ENCODE results near the gene FOXP1.
A peak's percentile ranks its signal among the peaks of the same experiment; 100 is the strongest.

Gene FOXP1

DNA sequence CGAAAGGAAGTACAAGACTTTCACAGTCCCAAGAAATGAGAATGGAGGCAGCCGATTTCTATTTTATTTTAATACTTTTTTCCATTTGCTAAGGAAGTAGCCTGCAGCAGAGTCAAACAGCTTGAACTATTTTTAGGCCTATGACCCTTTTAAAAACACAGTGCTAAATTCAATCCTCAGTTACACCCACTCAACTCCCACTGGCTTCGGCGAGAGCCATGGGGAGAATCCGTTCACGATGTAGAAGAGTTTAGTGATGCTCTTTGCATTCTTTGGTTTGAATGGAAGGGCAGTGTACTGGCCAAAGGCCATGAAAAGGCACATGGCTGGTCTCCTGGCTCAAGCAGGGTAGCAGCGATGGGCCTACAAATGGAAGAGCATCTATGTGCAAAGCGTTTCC is 343.5 kb downstream of the FOXP1 start:
- no peak for DNase-seq (ENCODE audit: low spot score)

DNA sequence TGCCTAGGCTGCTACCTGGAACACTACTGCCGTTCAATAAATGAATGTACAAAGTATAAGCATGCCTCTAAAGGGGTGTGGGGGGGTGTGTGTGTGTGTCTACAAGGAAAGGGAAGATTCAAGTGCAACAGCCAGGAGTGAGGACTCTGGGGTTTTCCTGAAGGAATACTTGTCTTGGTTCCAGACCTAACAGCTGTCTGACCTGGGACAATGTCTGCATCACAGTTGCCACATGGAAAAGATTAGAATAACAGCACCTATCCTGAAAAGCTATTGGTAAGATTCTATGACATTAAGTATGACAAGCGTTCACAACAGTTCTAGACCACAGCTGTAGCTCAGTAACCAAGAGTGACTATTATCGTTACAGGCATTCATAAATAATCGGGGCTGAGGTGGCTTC is 345.2 kb downstream of the FOXP1 start:
- DNase-seq (ENCODE audit: low spot score) = no peak

DNA sequence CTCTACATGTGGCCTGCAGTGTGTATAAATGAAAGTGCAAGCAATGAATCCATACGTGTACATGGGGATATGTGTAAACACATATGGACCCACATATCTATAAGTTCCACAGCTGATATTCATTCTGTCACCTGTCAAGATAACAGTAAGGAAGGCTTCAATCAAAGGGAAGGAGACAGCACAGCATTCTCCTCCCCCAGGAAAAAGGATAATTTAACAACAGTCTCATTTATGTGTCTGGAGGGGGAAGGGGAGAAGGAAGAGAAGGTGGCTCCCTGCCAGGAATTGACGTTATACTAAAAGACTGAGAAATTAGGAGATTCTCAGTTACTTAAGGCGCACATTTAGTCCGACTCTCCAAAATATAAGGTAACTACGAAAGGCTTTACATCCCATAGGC is 345.9 kb downstream of the FOXP1 start:
- DNase-seq (ENCODE audit: low spot score) = peak; percentile 28

DNA sequence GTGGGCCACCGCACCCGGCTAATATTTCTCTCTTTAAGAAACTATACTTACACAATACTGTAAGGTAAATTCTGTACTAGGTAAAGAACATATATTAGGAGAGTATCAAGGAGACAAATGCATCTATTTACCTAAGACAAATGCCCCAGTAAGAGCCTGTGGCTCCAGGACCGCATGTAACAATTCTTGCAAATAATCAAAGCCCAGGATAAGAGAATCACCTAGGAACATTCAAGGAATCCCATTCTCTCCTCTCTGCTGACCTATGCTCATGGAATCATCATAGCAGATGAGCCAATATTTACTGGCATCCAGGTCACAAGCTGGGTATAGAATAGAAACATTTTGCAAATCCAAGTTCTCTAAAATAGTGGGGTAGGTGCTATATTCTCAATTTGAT is 347.7 kb downstream of the FOXP1 start:
- no peak for DNase-seq (ENCODE audit: low spot score)

DNA sequence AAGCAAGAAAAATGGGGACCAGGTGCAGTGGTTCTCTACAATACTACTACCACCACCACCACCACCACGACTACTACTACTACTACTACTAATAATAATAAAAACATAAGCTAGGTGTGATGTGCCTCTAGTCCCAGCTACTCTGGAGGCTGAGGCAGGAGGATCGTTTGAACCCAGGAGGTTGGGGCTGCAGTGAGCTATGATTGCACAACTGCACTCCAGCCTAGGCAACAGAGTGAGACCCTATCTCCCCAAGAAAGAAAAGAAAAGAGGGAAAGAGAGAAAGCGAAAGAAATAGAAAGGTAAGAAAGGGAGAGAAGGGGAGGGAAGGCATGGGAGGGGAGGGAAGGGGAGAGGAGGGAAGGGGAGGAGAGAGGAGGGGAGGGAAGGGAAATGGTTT is 350.6 kb downstream of the FOXP1 start:
- no peak for DNase-seq (ENCODE audit: low spot score)

DNA sequence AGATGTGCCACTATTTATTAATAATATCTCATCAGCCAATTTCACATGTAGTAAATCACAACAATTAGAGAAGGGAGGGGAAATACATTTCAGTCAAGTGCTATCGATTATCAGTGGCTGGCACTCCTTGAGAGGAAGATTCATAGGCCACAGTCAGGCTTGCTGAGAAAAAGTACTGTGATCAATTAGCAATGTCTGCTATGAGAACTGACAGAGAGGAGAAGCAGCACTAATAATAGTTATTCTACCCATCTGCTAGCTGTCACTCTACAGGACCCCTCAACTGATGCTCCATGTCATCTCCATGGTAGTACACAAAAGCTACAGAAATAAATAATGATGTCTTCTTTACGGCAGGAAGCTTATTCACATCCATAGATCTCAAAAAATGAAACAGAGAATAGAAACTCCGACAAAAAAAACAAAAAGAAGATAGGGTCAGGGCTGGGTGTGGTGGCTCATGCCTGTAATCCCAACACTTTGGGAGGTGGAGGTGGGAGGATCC is 351.3 kb downstream of the FOXP1 start:
- DNase-seq (ENCODE audit: low spot score) = no peak

DNA sequence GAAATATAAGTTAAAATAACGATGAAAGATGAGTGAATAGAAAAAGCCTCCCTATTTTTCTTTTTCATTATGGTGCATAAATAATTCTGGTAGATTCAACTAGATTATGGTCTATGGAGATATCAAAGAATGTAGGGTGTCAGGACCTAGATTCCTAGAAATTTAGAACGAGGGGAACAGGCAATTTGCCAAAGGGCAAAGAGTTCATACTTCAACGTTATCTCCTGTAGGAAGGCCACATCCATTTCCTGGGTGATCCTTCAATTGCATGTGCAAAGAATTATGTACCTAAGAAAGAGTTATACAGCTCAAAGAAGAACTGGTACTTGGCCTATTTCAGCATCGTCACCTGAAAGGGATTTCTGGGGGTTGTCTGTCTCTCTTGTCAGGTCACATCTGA is 351.8 kb downstream of the FOXP1 start:
- no peak for DNase-seq (ENCODE audit: low spot score)

DNA sequence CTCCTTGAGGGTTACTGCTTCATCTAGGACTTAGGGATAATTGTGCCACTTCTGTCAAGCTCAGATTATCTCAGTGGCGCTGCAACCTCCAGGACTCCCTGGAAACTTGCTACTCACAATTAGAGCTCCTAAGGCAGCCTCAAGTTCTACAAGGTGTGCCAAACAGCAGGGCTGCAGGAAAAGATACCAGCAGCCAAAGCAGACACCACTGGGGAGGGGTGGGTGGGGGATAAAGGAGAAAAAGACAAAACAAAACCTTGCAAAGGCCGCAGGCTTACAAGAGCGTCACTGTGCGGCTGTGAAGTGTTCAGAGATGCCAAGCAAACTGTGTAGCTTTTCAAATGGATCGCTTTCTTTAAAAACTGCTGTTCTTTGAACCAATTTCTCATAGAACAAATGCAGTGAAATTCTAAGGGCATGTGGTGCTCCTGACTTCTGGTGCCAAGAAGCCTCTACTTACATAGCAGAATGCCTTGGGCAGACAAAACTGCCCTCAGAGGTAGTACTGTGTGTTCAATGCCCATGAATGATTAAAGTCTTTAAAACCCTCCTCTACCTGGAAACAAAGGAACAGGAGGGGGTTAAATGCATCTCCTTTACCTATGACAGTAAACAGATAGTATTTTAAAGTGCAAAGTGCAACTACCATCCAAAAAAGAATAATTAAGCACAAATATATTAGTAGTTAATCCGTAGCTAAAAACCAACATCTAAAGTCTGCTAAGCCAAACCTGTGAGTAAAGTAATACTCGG is 353.4 kb downstream of the FOXP1 start:
- no peak for DNase-seq (ENCODE audit: low spot score)

DNA sequence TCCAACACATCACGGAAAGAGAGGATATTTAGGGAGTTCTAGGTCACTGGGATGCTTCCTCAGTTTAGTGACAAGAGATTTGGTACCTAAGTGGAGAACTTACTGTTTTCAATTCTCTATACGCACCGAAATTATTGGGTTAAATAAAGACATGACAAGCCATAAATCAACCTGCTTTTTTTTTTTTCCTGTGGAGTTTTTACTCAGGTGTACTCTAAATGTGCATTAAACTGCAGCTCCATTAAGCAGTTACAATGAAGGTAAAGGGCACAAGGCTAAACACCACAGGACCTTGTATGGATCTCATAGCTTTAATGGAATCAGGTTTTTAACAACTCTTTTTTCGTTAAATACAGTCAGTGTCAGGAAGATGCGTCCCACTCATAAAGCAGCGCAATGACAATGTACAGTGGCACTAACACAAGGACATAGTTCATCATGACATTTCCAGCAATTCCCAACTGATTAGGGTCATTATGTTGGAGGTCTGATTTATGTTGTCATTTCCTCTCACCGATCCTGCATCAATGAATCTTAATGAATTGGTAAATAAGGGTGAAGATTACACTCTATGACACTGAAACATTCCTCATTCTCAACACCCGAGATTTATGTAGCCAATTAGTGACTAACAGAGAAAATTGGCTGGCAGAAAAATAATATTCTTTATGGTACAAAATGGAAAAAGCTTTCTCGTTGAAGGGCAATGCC is 355.2 kb downstream of the FOXP1 start:
- no peak for DNase-seq (ENCODE audit: low spot score)

DNA sequence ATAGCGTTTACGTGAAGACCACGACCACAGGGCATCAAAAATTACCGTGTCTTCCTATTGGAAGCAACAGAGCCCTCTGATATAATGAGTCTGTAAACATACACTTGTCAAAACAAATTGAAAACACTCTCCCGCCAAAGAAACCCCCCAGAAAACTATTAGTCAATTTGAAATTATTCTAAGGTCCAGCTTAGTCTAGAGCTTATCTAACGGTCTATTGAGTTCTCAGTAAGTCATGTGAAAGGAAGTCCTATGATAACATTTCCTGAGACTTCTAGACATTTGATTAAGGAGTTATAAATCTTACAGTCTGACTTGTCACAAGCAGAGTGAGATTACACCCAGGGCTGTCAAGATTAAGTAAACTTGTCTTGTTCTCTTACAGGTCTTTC is 356.3 kb downstream of the FOXP1 start:
- peak; percentile 23 for DNase-seq (ENCODE audit: low spot score)

DNA sequence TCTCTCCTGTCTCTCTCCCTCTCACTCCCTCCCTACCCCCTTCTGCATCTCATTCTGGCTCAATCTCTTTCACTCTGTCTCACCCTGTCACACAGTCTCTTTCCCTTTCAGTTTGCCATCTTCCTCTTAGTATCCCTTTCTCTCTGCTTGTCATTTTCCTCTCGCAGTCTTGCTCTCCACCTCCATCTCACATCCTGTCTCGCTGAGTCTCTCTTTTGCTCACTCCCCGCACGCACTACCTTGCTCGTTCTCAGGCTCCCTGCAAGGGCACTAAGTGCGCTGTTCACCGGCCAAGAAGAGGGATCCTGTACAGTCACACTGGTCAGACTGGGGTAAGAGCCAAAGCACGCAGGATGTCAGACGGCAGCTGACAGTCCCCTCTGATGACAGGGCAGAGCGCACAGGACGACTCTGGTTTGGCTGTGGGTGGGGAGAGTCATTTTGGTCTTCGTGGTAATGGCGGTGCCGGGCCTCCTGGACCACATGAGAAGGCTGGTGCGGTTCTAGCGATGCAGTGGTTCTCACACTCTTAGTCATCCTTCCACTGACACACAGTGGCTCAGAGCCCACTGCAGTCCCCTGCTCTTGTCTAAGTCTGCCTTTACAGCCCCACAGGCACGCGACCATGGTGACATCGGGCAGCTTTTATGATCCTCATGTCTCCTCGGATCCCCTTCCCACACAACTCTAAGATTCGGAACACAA is 356.8 kb downstream of the FOXP1 start:
- DNase-seq (ENCODE audit: low spot score) = no peak

DNA sequence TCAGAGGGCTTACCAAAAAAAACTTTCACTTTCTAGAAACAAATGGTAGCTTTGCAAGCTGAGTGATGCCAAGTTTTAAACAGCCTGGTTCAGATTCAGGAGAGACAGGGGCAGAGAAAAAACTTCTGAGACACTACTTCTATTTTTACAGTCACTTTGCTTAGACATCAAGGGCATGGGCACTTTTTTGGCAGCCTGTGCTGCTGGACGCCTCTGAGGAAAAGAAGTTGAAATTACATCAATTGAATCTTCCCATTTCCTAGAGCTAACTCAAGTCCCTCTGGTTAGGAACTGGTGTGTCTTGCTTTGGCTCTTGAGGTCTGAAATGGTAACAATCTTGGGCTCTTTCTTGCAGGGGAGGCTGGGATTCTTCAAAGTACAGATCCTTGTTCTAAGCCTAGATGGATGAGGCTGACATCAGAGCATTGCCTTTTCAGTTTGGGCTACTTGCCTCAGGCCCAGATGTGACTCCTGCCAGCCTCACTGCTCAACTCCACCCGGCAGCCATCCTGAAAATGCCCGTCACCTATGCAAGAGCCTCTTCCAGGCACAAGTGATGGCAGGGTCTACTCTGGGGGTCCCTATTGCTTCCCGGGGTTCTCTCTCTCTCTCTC is 357.5 kb downstream of the FOXP1 start:
- DNase-seq (ENCODE audit: low spot score) = no peak

DNA sequence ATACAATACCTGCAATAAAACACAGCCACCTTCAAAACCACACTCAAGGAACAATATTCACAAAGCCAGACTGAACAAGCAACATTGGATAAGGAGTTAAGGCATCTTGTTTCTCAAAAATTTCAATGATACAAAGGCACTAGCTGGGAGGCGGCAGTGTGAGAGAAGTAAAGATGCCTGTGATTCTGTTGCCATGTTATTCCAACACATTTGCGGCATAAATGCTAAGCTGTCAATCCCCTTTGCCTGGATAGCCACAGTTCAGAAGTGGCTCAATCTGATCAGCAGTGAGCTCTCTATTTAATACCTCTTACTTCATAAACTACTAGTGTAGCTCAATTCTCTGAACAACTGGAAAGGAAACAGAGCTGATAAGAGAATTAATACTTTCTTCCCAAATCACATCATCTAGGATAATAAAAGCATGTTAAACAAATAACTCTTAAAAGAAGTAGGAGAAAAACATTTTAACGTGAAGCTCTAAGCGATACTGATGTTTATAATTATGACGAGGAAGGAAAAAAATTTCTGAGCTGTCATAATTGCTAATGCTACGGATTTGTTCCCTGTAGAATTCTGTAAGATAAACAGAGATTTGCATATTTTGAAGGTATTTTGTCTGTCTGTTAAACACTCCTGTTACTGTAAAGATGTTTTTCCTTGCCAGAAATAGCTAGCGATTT is 358.4 kb downstream of the FOXP1 start:
- no peak for DNase-seq (ENCODE audit: low spot score)

DNA sequence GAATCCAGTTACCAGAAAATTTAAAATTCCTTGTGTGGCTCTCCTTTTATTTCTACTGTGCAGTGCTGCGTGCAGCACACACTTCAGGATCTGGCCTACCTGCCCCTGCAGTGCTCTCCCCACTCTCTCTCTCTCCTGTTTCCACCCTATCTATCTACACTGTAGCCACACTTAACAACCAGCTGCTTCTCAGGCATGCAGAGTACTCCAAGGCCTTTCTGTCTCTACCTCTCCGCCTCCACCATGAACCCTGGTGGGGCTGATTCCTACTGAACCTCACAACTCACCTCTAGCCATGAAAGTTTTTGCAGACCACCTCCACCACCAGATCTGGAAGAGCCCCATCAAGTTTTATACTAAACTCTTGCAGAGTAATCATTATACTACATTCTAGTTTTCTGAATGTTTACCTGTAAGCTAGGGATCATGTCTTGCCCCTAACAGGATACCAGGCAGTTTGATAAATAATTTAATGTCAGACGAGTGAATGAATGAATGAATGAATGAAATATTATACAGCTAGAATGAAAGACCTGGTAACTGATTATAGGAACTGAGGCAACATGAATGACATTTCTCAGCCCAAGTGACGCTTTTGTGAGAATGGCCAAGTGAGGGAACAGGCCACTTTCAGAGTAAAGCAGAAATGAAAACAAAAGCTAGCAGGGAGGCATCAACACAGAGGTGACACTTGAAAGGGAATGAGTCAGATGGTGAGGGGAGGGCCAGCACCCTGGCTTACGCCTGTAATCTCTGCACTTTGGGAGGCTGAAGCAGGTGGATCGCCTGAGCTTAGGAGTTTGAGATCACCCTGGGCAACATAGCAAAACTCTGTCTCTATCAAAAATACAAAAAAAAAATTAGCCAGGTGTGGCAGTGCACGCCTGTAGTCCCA is 363.5 kb downstream of the FOXP1 start:
- DNase-seq (ENCODE audit: low spot score) = no peak

DNA sequence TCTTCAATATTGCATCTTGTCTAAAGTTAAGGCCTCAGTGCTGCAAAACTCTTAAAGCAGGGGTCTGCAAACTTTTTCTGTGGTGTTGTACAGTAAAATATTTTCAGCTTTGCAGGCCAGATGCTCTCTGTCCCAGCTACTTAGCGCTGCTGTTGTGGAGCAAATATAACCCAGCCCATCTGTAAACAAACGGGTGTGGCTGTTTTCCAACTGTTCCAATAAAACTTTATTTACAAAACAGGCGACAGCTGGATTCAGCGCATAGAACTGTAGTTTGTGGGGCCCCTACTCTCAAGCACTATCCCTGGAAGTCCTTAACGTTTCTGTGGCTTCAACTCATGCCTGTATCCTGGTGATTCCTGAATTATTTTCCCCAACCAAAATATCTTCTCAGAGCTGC is 365.0 kb downstream of the FOXP1 start:
- no peak for DNase-seq (ENCODE audit: low spot score)

DNA sequence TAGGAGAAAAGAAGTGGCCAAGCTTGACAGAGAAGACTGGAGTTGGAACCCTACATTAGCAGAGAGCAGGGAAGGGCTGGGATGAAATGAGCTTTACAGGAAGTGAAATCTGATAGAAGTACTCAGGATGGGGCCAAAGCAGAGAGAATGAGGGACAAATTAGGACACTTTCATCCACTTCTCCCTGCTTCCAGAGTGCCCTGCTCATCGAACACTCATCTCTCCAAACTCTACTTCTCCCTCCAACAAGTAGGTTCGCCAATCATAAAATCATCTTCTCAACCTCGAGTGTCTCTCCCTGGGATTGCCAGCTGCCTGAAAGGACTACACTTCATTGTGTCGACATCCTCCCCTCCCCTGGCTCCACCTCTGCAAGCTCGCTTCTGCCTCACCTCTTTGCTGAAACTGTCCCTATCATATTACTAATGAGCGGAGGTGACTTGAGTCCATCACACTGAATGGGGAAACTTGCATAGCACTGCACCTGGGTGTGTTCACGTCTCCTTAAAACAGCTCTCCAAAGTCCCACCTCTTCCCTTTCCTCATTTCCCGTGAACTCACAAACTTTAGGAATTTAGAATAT is 365.8 kb downstream of the FOXP1 start:
- no peak for DNase-seq (ENCODE audit: low spot score)

DNA sequence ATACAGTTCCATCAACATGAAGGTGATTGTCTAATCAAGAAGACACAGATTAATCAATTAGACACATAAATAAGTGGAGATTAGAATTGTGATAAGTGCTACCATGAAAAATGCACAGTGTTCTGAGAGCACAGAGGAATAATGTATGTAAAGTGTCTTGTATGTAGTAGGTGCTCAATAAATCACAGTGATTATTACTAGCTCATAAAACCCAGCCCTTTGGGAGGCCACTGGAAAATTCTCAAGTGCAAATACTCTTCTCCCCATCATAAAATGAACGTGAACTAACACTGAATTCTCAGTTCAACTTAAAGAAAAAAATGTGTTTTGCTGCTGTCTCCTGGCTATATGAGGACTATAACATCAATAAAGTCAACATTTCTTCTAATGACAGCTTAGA is 368.2 kb downstream of the FOXP1 start:
- DNase-seq (ENCODE audit: low spot score) = no peak

DNA sequence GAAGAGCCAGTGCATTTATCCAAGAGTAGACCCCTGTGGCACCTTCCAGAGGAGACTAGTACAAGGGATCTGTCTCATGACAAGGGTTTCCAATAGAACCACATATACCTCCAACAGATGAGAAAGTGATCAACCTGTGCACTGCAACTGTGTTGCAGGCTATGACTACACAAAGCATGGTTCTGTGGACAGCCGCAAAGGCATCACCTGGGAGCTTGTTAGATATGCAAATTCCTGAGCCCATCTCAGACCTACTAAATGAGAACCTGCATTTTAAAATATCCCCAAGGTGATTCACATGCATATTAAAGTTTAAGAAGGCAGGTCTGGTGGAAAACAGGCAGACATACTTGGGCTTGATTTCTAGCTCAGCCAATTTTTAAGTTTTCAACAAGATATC is 368.7 kb downstream of the FOXP1 start:
- no peak for DNase-seq (ENCODE audit: low spot score)

DNA sequence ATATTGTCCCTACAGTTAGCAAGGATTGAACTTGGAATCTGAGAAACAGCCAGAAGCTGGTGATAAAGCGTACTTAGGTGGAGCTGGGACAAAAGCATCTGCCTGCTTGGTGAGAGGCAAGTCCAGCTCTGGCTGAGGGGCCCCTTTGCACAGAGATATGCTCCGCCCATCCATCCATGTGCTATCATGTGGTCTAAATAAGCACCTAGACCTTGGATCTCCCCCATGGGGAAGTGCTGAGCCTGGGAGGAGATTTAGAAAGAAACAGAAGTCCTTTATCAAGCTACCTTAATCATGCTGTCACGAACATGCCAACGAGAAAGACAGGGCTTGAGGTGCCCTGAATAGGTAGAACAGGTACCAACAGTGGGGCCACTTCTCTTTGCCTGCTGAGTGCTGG is 369.5 kb downstream of the FOXP1 start:
- DNase-seq (ENCODE audit: low spot score) = no peak

DNA sequence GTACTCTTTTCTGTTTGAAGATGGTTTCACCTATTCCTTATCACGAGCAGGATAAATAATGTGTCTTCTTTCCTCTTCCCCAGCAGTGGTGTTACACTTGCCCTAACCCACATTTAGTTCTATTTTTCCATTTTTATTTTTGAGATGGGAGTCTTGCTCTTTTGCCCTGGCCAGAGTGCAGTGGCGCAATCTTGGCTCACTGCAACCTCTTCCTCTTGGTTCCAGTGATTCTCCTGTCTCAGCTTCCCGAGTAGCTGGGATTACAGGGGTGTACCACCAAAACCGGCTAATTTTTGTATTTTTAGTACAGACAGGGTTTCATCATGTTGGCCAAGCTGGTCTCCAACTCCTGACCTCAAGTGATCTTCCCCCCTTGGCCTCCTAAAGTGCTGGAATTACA is 372.4 kb downstream of the FOXP1 start:
- no peak for DNase-seq (ENCODE audit: low spot score)
